B cell (primary cell): Measurements from ENCODE around the gene THUMPD1. TPM values are rescaled to one million over a fixed set of nuclear protein-coding genes. Genes with fewer than 3 reads are reported as not detected.
"Not testable (repeated sequence)": the region's sequence is repeated elsewhere in the genome, so short reads cannot be mapped to it uniquely, and the experiment has no call there.

ENCODE experiments used
- ATAC-seq: fragments of 200-7000 bp; cut with Tn5 transposase; one replicate; pipeline ENCODE4 v1.10.0; 2021; ENCODE audit warnings: low read depth, mild to moderate bottlenecking, moderate number of reproducible peaks, moderate library complexity
- CTCF ChIA-PET: fragments of 350-600 bp; sonication (Branson Sonifier 250); formaldehyde crosslinking; loops from one replicate; lab custom pipeline; 2021; ENCODE audit warnings: antibody characterized with exemption, inconsistent platforms; lab: Charles Lee
- POLR2A ChIA-PET: fragments of 350-600 bp; sonication (Branson Sonifier 250); formaldehyde crosslinking; loops from one replicate; lab custom pipeline; 2021; ENCODE audit warnings: antibody characterized with exemption; lab: Charles Lee
- DNase-seq: peaks from one replicate; pipeline ENCODE4 v3.0.0; 2013
- H2AFZ ChIP-seq: 2 replicates; pipeline ENCODE4 v1.6.1; 2012; ENCODE audit warnings: mild to moderate bottlenecking, low read depth, low read length; ENCODE audit not compliant: insufficient read depth, poor library complexity, severe bottlenecking
- H3K27ac ChIP-seq, 2 donors: 1 replicate in 1 of 2; 2 replicates in 1 of 2; pipeline ENCODE4 v1.5.1; 2012 to 2013; ENCODE audit warnings: low read length in 2 of 2, mild to moderate bottlenecking in 2 of 2, moderate library complexity in 1 of 2
- H3K27me3 ChIP-seq, 4 experiments: fragments of 200-600 bp in 1 of 4; sonication (generic) in 1 of 4; replicated peaks in 1 of 4; 1 replicate in 2 of 4; 2 replicates in 2 of 4; pipeline versions ENCODE4 v1.6.1 to v1.7.0; 2013 to 2016; ENCODE audit warnings: low read length in 3 of 4, mild to moderate bottlenecking in 2 of 4, mixed read lengths in 1 of 4, moderate library complexity in 1 of 4; ENCODE audit not compliant: insufficient read depth in 4 of 4, control insufficient read depth in 3 of 4; ENCODE audit errors: control extremely low read depth in 1 of 4
- H3K36me3 ChIP-seq, 2 experiments: replicated peaks in 1 of 2; 1 replicate in 1 of 2; 2 replicates in 1 of 2; pipeline versions ENCODE4 v1.6.1 to v1.7.1; 2013; ENCODE audit warnings: low read length in 1 of 2; ENCODE audit not compliant: insufficient read depth in 2 of 2, control insufficient read depth in 1 of 2; ENCODE audit errors: control extremely low read depth in 1 of 2, extremely low read depth in 1 of 2
- H3K4me1 ChIP-seq, 2 donors: fragments of 200-600 bp in 1 of 2; sonication (generic) in 1 of 2; 1 replicate in 1 of 2; 2 replicates in 1 of 2; pipeline versions ENCODE4 v1.5.1 to v1.6.1; 2013 to 2017; ENCODE audit warnings: low read length in 2 of 2; ENCODE audit not compliant: control insufficient read depth in 2 of 2, insufficient read depth in 2 of 2
- H3K4me2 ChIP-seq: replicated peaks from 2 replicates; pipeline ENCODE3; 2012; ENCODE audit warnings: mild to moderate bottlenecking, low read depth, low read length; ENCODE audit not compliant: poor library complexity, severe bottlenecking
- H3K4me3 ChIP-seq, 5 experiments: fragments of 200-600 bp in 1 of 5; sonication (generic) in 1 of 5; 1 replicate in 3 of 5; 2 replicates in 2 of 5; pipeline versions ENCODE4 v1.5.1 to v1.7.0; 2011 to 2016; ENCODE audit warnings: low read length in 4 of 5, mild to moderate bottlenecking in 4 of 5, low read depth in 2 of 5, control low read depth in 1 of 5, moderate library complexity in 1 of 5; ENCODE audit not compliant: insufficient read depth in 1 of 5; ENCODE audit errors: control extremely low read depth in 1 of 5, extremely low read depth in 1 of 5
- H3K79me2 ChIP-seq: fragments of 200-600 bp; sonication (generic); one replicate; pipeline ENCODE4 v1.6.0; 2016; ENCODE audit warnings: low read length; ENCODE audit not compliant: control insufficient read depth, insufficient read depth
- H3K9ac ChIP-seq: fragments of 200-600 bp; sonication (generic); 2 replicates; pipeline ENCODE4 v1.6.1; 2017; ENCODE audit warnings: mild to moderate bottlenecking, low read length, moderate library complexity
- H3K9me3 ChIP-seq, 3 donors: one replicate each; pipeline versions ENCODE4 v1.6.1 to v1.7.1; 2013; ENCODE audit warnings: low read length in 2 of 3; ENCODE audit not compliant: control insufficient read depth in 2 of 3, insufficient read depth in 1 of 3; ENCODE audit errors: control extremely low read depth in 1 of 3
- H4K20me1 ChIP-seq: 2 replicates; pipeline ENCODE4 v1.6.0; 2012; ENCODE audit warnings: mild to moderate bottlenecking, low read length; ENCODE audit not compliant: insufficient read depth, control insufficient read depth, poor library complexity, severe bottlenecking
- H3K27ac Mint-ChIP-seq: one replicate; pipeline ENCODE4 v1.8.0; 2021; ENCODE audit warnings: mixed read lengths
- H3K27me3 Mint-ChIP-seq: one replicate; pipeline ENCODE4 v1.8.0; 2021; ENCODE audit warnings: mixed read lengths
- H3K4me1 Mint-ChIP-seq: one replicate; pipeline ENCODE4 v1.8.0; 2021; ENCODE audit warnings: mixed read lengths
- H3K4me3 Mint-ChIP-seq: one replicate; pipeline ENCODE4 v1.8.0; 2021; ENCODE audit warnings: mixed read lengths
- H3K9me3 Mint-ChIP-seq: one replicate; pipeline ENCODE4 v1.8.0; 2022; ENCODE audit warnings: mixed read lengths; ENCODE audit not compliant: insufficient read depth
- EZH2 ChIP-seq: IDR thresholded peaks from 2 replicates; pipeline ENCODE4 v1.6.1; 2012; ENCODE audit warnings: borderline replicate concordance, low read depth, mild to moderate bottlenecking, moderate library complexity, low read length; ENCODE audit not compliant: insufficient read depth, poor library complexity, severe bottlenecking
- WGBS: methylation state at CpG from one replicate; pipeline ENCODE4 v1.1.5; 2013; ENCODE audit warnings: missing lambda C conversion rate; ENCODE audit not compliant: insufficient coverage; 5-methylcytosine and 5-hydroxymethylcytosine counted together
- intact Hi-C: fragments of 100-400 bp; cut with micrococcal nuclease; formaldehyde crosslinking; loops from one replicate; pipeline ENCODE4 v1.10.0; 2022
- polyA plus RNA-seq: library from polyadenylated mRNA; depleted of rRNA; stranded (reverse); fragments of >200 nt; gene quantifications from 2 replicates; pipeline ENCODE4 v1.2.3, GENCODE V29; 2012
- total RNA-seq, 2 donors: library from RNA; stranded (reverse); fragments of 120-200 nt in 1 of 2; gene quantifications; 1 replicate in 1 of 2; 2 replicates in 1 of 2; pipeline versions ENCODE4 v1.2.3 to v1.2.4, GENCODE V29; 2013 to 2022
- TF ChIP-seq, protein P1 (sequence below): fragments of 200-600 bp; IDR thresholded peaks from one replicate; pipeline ENCODE4 v1.8.0; 2022; ENCODE audit warnings: antibody characterized with exemption, mild to moderate bottlenecking

THUMPD1 gene
- total and polyA plus RNA-seq, 2 donors (not counting 1 experiment from before 2014, with no cell fraction given): 52.5 to 72.6 TPM

GRCh38 chr16:20726661-20727060, 15.0 kb downstream of the THUMPD1 start:
- H3K36me3 ChIP-seq: peaks cover 0 to 2% of the 10 kb centered on the region in 2 experiments
- no peak overlapping the region for H2AFZ ChIP-seq
- H4K20me1 ChIP-seq: no peaks in the 10 kb centered on the region
- H3K4me3 ChIP-seq: no peak overlapping the region
- no peak for ATAC-seq
- intact Hi-C loops: no loop called here
- H3K9me3 ChIP-seq: no peaks in the 10 kb centered on the region
- no peaks in the 10 kb centered on the region for H3K9me3 Mint-ChIP-seq
- no peaks in the 10 kb centered on the region for H3K4me1 Mint-ChIP-seq
- H3K4me2 ChIP-seq: no peak overlapping the region
- no peaks in the 10 kb centered on the region for H3K27me3 ChIP-seq
- no peaks in the 10 kb centered on the region for H3K4me1 ChIP-seq
- H3K79me2 ChIP-seq: no peaks in the 10 kb centered on the region
- H3K9ac ChIP-seq: no peak overlapping the region
- no peak for DNase-seq
- POLR2A ChIA-PET: no interaction called here
- TF ChIP-seq, protein P1, sequence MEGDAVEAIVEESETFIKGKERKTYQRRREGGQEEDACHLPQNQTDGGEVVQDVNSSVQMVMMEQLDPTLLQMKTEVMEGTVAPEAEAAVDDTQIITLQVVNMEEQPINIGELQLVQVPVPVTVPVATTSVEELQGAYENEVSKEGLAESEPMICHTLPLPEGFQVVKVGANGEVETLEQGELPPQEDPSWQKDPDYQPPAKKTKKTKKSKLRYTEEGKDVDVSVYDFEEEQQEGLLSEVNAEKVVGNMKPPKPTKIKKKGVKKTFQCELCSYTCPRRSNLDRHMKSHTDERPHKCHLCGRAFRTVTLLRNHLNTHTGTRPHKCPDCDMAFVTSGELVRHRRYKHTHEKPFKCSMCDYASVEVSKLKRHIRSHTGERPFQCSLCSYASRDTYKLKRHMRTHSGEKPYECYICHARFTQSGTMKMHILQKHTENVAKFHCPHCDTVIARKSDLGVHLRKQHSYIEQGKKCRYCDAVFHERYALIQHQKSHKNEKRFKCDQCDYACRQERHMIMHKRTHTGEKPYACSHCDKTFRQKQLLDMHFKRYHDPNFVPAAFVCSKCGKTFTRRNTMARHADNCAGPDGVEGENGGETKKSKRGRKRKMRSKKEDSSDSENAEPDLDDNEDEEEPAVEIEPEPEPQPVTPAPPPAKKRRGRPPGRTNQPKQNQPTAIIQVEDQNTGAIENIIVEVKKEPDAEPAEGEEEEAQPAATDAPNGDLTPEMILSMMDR: no peak
- no peak for TF ChIP-seq EZH2
- no peak overlapping the region for H3K27ac ChIP-seq
- no peak overlapping the region for H3K4me3 Mint-ChIP-seq
- no peaks in the 10 kb centered on the region for H3K27me3 Mint-ChIP-seq
- no peak overlapping the region for H3K27ac Mint-ChIP-seq
- CTCF ChIA-PET: interaction anchor here (0.6 kb wide), 1 partner anchor 104 kb away, joined by 4 read pairs; no protein-coding TSS in a partner anchor

DNA sequence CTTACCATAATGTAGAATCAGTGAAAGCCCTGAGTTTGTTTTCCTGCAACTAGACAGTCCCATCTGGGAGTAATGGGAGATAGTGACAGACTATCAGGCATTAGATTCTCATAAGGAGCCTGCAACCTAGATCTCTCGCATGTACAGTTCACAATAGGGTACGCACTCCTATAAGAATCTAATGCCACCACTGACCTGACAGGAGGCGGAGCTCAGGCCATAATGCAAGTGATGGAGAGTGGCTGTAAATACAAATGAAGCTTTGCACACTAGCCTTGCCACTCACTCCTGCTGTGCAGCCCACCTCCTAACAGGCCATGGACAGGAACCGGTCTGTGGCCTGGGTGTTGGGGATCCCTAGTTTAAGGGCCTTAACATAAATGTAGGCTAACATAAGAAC, 21.4 kb downstream of the THUMPD1 start:
- Mint-ChIP-seq H3K27ac (no peak overlapping the region), H3K9me3 (no peaks in the 10 kb centered on the region), H3K4me1 (no peaks in the 10 kb centered on the region), H3K27me3 (no peaks in the 10 kb centered on the region), H3K4me3 (no peak overlapping the region)
- DNase-seq (no peak), ATAC-seq (no peak)
- Histone ChIP-seq H3K36me3 (no peaks in the 10 kb centered on the region), H3K9me3 (no peaks in the 10 kb centered on the region), H3K27ac (no peak overlapping the region), H3K4me2 (no peak overlapping the region), H3K27me3 (no peaks in the 10 kb centered on the region), H3K4me1 (no peaks in the 10 kb centered on the region), H3K9ac (no peak overlapping the region), H3K4me3 (no peak overlapping the region), H4K20me1 (no peaks in the 10 kb centered on the region), H3K79me2 (no peaks in the 10 kb centered on the region), H2AFZ (no peak overlapping the region)
- ChIA-PET CTCF (no interaction called here), POLR2A (no interaction called here)
- WGBS: 95% methylated on average over 3 of the region's 4 CpGs
- TF ChIP-seq, protein P1: no peak
- TF ChIP-seq EZH2: no peak
- intact Hi-C loops: no loop called here

GRCh38 chr16:20717718-20718117, 23.9 kb downstream of the THUMPD1 start:
- H3K4me2 ChIP-seq, H3K36me3 ChIP-seq, H3K4me3 ChIP-seq, H3K27ac ChIP-seq, H3K9me3 ChIP-seq, H3K4me1 Mint-ChIP-seq, H3K4me1 ChIP-seq, ATAC-seq, H3K9ac ChIP-seq, CTCF ChIA-PET, intact Hi-C loops, H3K27me3 Mint-ChIP-seq, H2AFZ ChIP-seq, H3K79me2 ChIP-seq, H3K4me3 Mint-ChIP-seq, H3K27me3 ChIP-seq, POLR2A ChIA-PET, H4K20me1 ChIP-seq, H3K9me3 Mint-ChIP-seq, H3K27ac Mint-ChIP-seq, DNase-seq: not testable (repeated sequence)
